Astrocyte (in vitro differentiated cells and primary cell): ENCODE data around the gene NEURL4. TPM values are rescaled to one million over a fixed set of nuclear protein-coding genes. Genes with fewer than 3 reads are reported as not detected.

Experiments used
- DNase-seq: peaks from one replicate; pipeline ENCODE4 v3.0.0-alpha.2; 2010; ENCODE audit warnings: low read depth
- FAIRE-seq: peaks from 2 replicates; lab custom pipeline; 2011; peaks lifted over from hg19 to GRCh38; lab: Jason Lieb, UNC
- H2AFZ ChIP-seq: 2 replicates; pipeline ENCODE4 v1.6.0; 2012; ENCODE audit warnings: low read depth, low read length, inconsistent platforms
- H3K27ac ChIP-seq: 2 replicates; pipeline ENCODE4 v1.5.1; 2011; ENCODE audit warnings: low read depth, low read length, inconsistent platforms
- H3K27me3 ChIP-seq: 2 replicates; pipeline ENCODE4 v1.6.0; 2011; ENCODE audit warnings: low read length, inconsistent platforms; ENCODE audit not compliant: insufficient read depth
- H3K36me3 ChIP-seq: 2 replicates; pipeline ENCODE4 v1.5.1; 2011; ENCODE audit warnings: low read length, inconsistent platforms; ENCODE audit not compliant: insufficient read depth
- H3K4me1 ChIP-seq: 2 replicates; pipeline ENCODE4 v1.5.1; 2011; ENCODE audit warnings: low read length, inconsistent platforms; ENCODE audit not compliant: insufficient read depth
- H3K4me2 ChIP-seq: 2 replicates; pipeline ENCODE4 v1.6.0; 2012; ENCODE audit warnings: low read length, inconsistent platforms
- H3K4me3 ChIP-seq: 2 replicates; pipeline ENCODE4 v1.5.1; 2011; ENCODE audit warnings: low read depth, mild to moderate bottlenecking, low read length, inconsistent platforms; ENCODE audit not compliant: insufficient read depth
- H3K79me2 ChIP-seq: 2 replicates; pipeline ENCODE4 v1.6.0; 2012; ENCODE audit warnings: mild to moderate bottlenecking, low read length, inconsistent platforms; ENCODE audit not compliant: insufficient read depth
- H3K9ac ChIP-seq: 2 replicates; pipeline ENCODE4 v1.6.0; 2012; ENCODE audit warnings: mild to moderate bottlenecking, low read length, inconsistent platforms
- H3K9me3 ChIP-seq: 2 replicates; pipeline ENCODE4 v1.5.1; 2012; ENCODE audit warnings: low read depth, mild to moderate bottlenecking, low read length, inconsistent platforms; ENCODE audit not compliant: insufficient read depth
- H4K20me1 ChIP-seq: 2 replicates; pipeline ENCODE4 v1.6.0; 2012; ENCODE audit warnings: low read length, inconsistent platforms; ENCODE audit not compliant: insufficient read depth
- H3K27ac Mint-ChIP-seq: one replicate; pipeline ENCODE4 v1.8.0; 2021; ENCODE audit warnings: mild to moderate bottlenecking, mixed read lengths; ENCODE audit not compliant: unreplicated experiment
- H3K27me3 Mint-ChIP-seq: one replicate; pipeline ENCODE4 v1.8.0; 2021; ENCODE audit warnings: low read depth, mixed read lengths; ENCODE audit not compliant: unreplicated experiment
- H3K36me3 Mint-ChIP-seq: one replicate; pipeline ENCODE4 v1.8.0; 2021; ENCODE audit warnings: low read depth, mixed read lengths; ENCODE audit not compliant: unreplicated experiment
- H3K4me1 Mint-ChIP-seq: one replicate; pipeline ENCODE4 v1.8.0; 2021; ENCODE audit warnings: low read depth, mixed read lengths; ENCODE audit not compliant: unreplicated experiment
- H3K4me3 Mint-ChIP-seq: one replicate; pipeline ENCODE4 v1.8.0; 2021; ENCODE audit warnings: mild to moderate bottlenecking, moderate library complexity, mixed read lengths; ENCODE audit not compliant: unreplicated experiment
- H3K9me3 Mint-ChIP-seq: one replicate; pipeline ENCODE4 v1.8.0; 2021; ENCODE audit warnings: mild to moderate bottlenecking, mixed read lengths; ENCODE audit not compliant: unreplicated experiment
- CTCF ChIP-seq: IDR thresholded peaks from 2 replicates; pipeline ENCODE4 v1.5.1; 2011; ENCODE audit warnings: low read depth, mild to moderate bottlenecking, inconsistent platforms, low read length, moderate library complexity; ENCODE audit not compliant: insufficient read depth
- EZH2 ChIP-seq: IDR thresholded peaks from 2 replicates; pipeline ENCODE4 v1.6.1; 2012; ENCODE audit warnings: mild to moderate bottlenecking, low read length, inconsistent platforms; ENCODE audit not compliant: insufficient read depth
- total RNA-seq: library from RNA; stranded (reverse); gene quantifications from 2 replicates; pipeline ENCODE4 v1.2.1, GENCODE V29; 2021

Gene NEURL4
- total RNA-seq, 1 donor from 2014 or later: 32.5 TPM

- peak overlapping the region; percentile 90 for H3K27ac ChIP-seq
- no peaks in the 10 kb centered on the region for H3K27me3 ChIP-seq
- peaks cover 43% of the 10 kb centered on the region for H3K36me3 ChIP-seq
- peaks cover 40% of the 10 kb centered on the region for H3K4me1 Mint-ChIP-seq
- TF ChIP-seq CTCF (no peak), EZH2 (no peak)
- H4K20me1 ChIP-seq: peaks cover 55% of the 10 kb centered on the region
- H2AFZ ChIP-seq: no peak overlapping the region
- H3K36me3 Mint-ChIP-seq: peaks cover 22% of the 10 kb centered on the region
- H3K4me1 ChIP-seq: peaks cover 25% of the 10 kb centered on the region
- no peaks in the 10 kb centered on the region for H3K9me3 ChIP-seq
- peak overlapping the region; percentile 97 for H3K27ac Mint-ChIP-seq
- no peaks in the 10 kb centered on the region for H3K9me3 Mint-ChIP-seq
- peak overlapping the region; percentile 97 for H3K4me3 Mint-ChIP-seq
- H3K4me3 ChIP-seq: peak overlapping the region; percentile 87
- no peaks in the 10 kb centered on the region for H3K27me3 Mint-ChIP-seq
- no peak for FAIRE-seq
- H3K9ac ChIP-seq: peak overlapping the region; percentile 98
- DNase-seq: peak; percentile 66
- H3K4me2 ChIP-seq: peak overlapping the region; percentile 89
- H3K79me2 ChIP-seq: peaks cover 60% of the 10 kb centered on the region
Measured at GRCh38 chr17:7308625-7309433, 20.3 kb downstream of the NEURL4 start.

GRCh38 chr17:7307686-7308624 lies 21.2 kb downstream of the NEURL4 start:
- Histone ChIP-seq H3K4me2 (peak overlapping the region; percentile 89), H3K4me1 (peaks cover 20% of the 10 kb centered on the region), H3K9ac (peak overlapping the region; percentile 98), H3K4me3 (peak overlapping the region; percentile 87), H3K9me3 (no peaks in the 10 kb centered on the region), H4K20me1 (peaks cover 47% of the 10 kb centered on the region), H3K27me3 (no peaks in the 10 kb centered on the region), H3K79me2 (peaks cover 51% of the 10 kb centered on the region), H2AFZ (no peak overlapping the region), H3K27ac (peak overlapping the region; percentile 90), H3K36me3 (peaks cover 35% of the 10 kb centered on the region)
- H3K4me1 Mint-ChIP-seq: peaks cover 32% of the 10 kb centered on the region
- H3K9me3 Mint-ChIP-seq: no peaks in the 10 kb centered on the region
- H3K27ac Mint-ChIP-seq: peak overlapping the region; percentile 97
- no peak for FAIRE-seq
- peak overlapping the region; percentile 97 for H3K4me3 Mint-ChIP-seq
- H3K27me3 Mint-ChIP-seq: no peaks in the 10 kb centered on the region
- no peak for DNase-seq
- H3K36me3 Mint-ChIP-seq: peaks cover 19% of the 10 kb centered on the region
- TF ChIP-seq CTCF (no peak), EZH2 (no peak)
